OCI-LY1 (cell line): ENCODE results near the gene HERPUD1.

Experiments used
- EZH2 ChIP-seq: fragments of 200-600 bp; sonication (generic), shearing (Covaris generic); IDR thresholded peaks from 2 replicates; pipeline ENCODE4 v1.8.0; 2017; ENCODE audit warnings: borderline replicate concordance, mixed run types, mild to moderate bottlenecking, antibody characterized with exemption, low read length, moderate library complexity, mixed read lengths
- TF ChIP-seq, protein P1 (sequence below): fragments of 200-600 bp; sonication (generic), shearing (Covaris generic); IDR thresholded peaks from 2 replicates; pipeline ENCODE4 v1.5.1; 2017; ENCODE audit warnings: mild to moderate bottlenecking, antibody characterized with exemption, low read length, moderate library complexity, mixed read lengths

DNA sequence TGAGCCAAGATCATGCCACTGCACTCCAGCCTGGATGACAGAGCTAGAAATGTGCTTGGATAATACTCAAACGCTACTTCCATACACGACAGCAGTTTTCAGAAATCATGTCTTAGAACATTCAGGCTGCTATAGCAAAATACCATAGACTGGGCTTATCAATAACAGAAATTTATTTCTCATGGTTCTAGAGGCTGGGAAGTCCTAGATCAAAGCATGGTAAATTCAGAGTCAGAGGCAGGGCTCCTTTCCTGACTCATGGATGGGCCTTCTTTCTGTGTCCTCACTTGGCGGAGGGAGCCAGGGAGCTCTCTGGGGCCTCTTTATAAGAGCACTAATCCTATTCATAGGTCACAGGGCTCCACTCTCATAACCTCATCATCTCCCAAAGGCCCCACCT is 24.5 kb upstream of the HERPUD1 start:
- TF ChIP-seq, protein P1, sequence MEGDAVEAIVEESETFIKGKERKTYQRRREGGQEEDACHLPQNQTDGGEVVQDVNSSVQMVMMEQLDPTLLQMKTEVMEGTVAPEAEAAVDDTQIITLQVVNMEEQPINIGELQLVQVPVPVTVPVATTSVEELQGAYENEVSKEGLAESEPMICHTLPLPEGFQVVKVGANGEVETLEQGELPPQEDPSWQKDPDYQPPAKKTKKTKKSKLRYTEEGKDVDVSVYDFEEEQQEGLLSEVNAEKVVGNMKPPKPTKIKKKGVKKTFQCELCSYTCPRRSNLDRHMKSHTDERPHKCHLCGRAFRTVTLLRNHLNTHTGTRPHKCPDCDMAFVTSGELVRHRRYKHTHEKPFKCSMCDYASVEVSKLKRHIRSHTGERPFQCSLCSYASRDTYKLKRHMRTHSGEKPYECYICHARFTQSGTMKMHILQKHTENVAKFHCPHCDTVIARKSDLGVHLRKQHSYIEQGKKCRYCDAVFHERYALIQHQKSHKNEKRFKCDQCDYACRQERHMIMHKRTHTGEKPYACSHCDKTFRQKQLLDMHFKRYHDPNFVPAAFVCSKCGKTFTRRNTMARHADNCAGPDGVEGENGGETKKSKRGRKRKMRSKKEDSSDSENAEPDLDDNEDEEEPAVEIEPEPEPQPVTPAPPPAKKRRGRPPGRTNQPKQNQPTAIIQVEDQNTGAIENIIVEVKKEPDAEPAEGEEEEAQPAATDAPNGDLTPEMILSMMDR, result no peak
- no peak for TF ChIP-seq EZH2
